Placental pericyte (primary cell): ENCODE data around the gene XRCC6. TPM values are rescaled to one million over a fixed set of nuclear protein-coding genes. Genes with fewer than 3 reads are reported as not detected.
A peak's percentile ranks its signal among the peaks of the same experiment; 100 is the strongest.

Experiments
- small RNA-seq: library from RNA; depleted of rRNA; stranded (forward); fragments of <200 nt; gene quantifications from one replicate; pipeline ENCODE3, GENCODE V24; 2012; ENCODE audit warnings: low replicate concordance
- total RNA-seq: library from RNA; depleted of rRNA; stranded (reverse); fragments of >200 nt; gene quantifications from 2 replicates; pipeline ENCODE4 v1.2.3, GENCODE V29; 2012

XRCC6 gene
- total RNA-seq: 221 and 330 TPM in 2 replicates

GRCh38 chr22:41621099-41621910 is at the start of gene XRCC6:
Gene XRCC6, plus strand, starts transcription at chr22:41621295. Its CDS starts 710 bp downstream, at chr22:41622005.

GRCh38 chr22:41589391-41590241 is 31.5 kb upstream of the XRCC6 start, which contains the start of gene PMM1:
Gene PMM1, minus strand, starts transcription at chr22:41589840. Its CDS starts 35 bp downstream, at chr22:41589805.

GRCh38 chr22:41620589-41621098 is 451 bp upstream of the XRCC6 start, which contains the start of gene DESI1:
Gene DESI1, minus strand, starts transcription at chr22:41621043. Its CDS starts 204 bp downstream, at chr22:41620839.

GRCh38 chr22:41688365-41689211 is 67.5 kb downstream of the XRCC6 start, which contains the start of gene SNU13:
Gene SNU13, minus strand, starts transcription at chr22:41688867. Its CDS starts 71 bp downstream, at chr22:41688796.

GRCh38 chr22:41699264-41700107 is 78.4 kb downstream of the XRCC6 start, which contains the start of gene MEI1:
Gene MEI1, plus strand, starts transcription at chr22:41699503. Its CDS starts 36 bp downstream, at chr22:41699539.

Small RNA genes lying within 50 kb of the gene (small RNA-seq; reads per million reads assigned to genes)
- gene HMGN2P10 (not detected), gene RF00019 (not detected), gene RNU6-476P (0.39 reads per million, percentile 10 among the genes with 10 or more reads in this experiment)

Other genes with a start within 250 kb of the XRCC6 start
- gene TEF, start 239.4 kb upstream of the XRCC6 start, total RNA-seq: 7.9 and 9.0 TPM in 2 replicates
- gene TOB2, start 174.5 kb upstream of the XRCC6 start, total RNA-seq: 36.5 and 39.2 TPM in 2 replicates
- 39.2 and 72.3 TPM in 2 replicates for gene PHF5A, start 152.6 kb upstream of the XRCC6 start, total RNA-seq
- gene ACO2, start 152.2 kb upstream of the XRCC6 start, total RNA-seq: 82.0 and 95.2 TPM in 2 replicates
- gene POLR3H, start 76.8 kb upstream of the XRCC6 start, total RNA-seq: 35.4 and 37.0 TPM in 2 replicates
- gene CSDC2, start 60.3 kb upstream of the XRCC6 start, total RNA-seq: 0.43 and 1.8 TPM in 2 replicates
- gene PMM1, start 31.5 kb upstream of the XRCC6 start, total RNA-seq: 25.8 and 35.2 TPM in 2 replicates
- 16.0 and 31.6 TPM in 2 replicates for gene DESI1, start 252 bp upstream of the XRCC6 start, total RNA-seq
- gene SNU13, start 67.6 kb downstream of the XRCC6 start, total RNA-seq: 79.5 and 98.7 TPM in 2 replicates
- gene MEI1, start 78.2 kb downstream of the XRCC6 start, total RNA-seq: 6.7 and 11.6 TPM in 2 replicates
- gene CCDC134, start 179.4 kb downstream of the XRCC6 start, total RNA-seq: 12.7 and 16.3 TPM in 2 replicates
- 74.7 and 182 TPM in 2 replicates for gene SREBF2, start 211.8 kb downstream of the XRCC6 start, total RNA-seq